Endometrium (tissue), 2 donors: ENCODE data around the gene PNPLA6.
"Not testable (repeated sequence)": the region's sequence is repeated elsewhere in the genome, so short reads cannot be mapped to it uniquely, and the experiment has no call there.

Experiments used
- FAIRE-seq: peaks from 2 replicates; lab custom pipeline; 2012; peaks lifted over from hg19 to GRCh38; lab: Jason Lieb, UNC
- donor health status: control.
- donor health status: control.

Gene PNPLA6

GRCh38 chr19:7556696-7557315, 21.3 kb downstream of the PNPLA6 start:
- FAIRE-seq: no peak

GRCh38 chr19:7558667-7559066, 23.1 kb downstream of the PNPLA6 start:
- no peak for FAIRE-seq

GRCh38 chr19:7559102-7559501, 23.6 kb downstream of the PNPLA6 start:
- FAIRE-seq: no peak

GRCh38 chr19:7560255-7560654, 24.7 kb downstream of the PNPLA6 start:
- FAIRE-seq: no peak

- FAIRE-seq: no peak
These were observed 25.8 kb downstream of the PNPLA6 start for GRCh38 chr19:7561325-7561724.

- no peak for FAIRE-seq
These were observed 27.3 kb downstream of the PNPLA6 start for GRCh38 chr19:7562646-7563393.

GRCh38 chr19:7564866-7565265, 29.3 kb downstream of the PNPLA6 start:
- FAIRE-seq: no peak

- FAIRE-seq: no peak
These were observed 29.8 kb downstream of the PNPLA6 start for GRCh38 chr19:7565332-7565731.

- no peak for FAIRE-seq
These were observed 35.2 kb downstream of the PNPLA6 start for GRCh38 chr19:7570761-7571160.

- FAIRE-seq: no peak
These were observed 40.0 kb downstream of the PNPLA6 start for GRCh38 chr19:7575434-7576040.

GRCh38 chr19:7577422-7577821, 41.9 kb downstream of the PNPLA6 start:
- FAIRE-seq: not testable (repeated sequence)

GRCh38 chr19:7578127-7578526, 42.6 kb downstream of the PNPLA6 start:
- FAIRE-seq: no peak

GRCh38 chr19:7579182-7579581, 43.7 kb downstream of the PNPLA6 start:
- FAIRE-seq: no peak

- FAIRE-seq: no peak
These were observed 46.9 kb downstream of the PNPLA6 start for GRCh38 chr19:7582446-7582845.

- FAIRE-seq: no peak
These were observed 54.3 kb downstream of the PNPLA6 start for GRCh38 chr19:7589822-7590221.

- FAIRE-seq: no peak
These were observed 54.7 kb downstream of the PNPLA6 start for GRCh38 chr19:7590256-7590655.

- no peak for FAIRE-seq
These were observed 60.1 kb downstream of the PNPLA6 start, which contains the start of gene CAMSAP3 for GRCh38 chr19:7595466-7596133. Gene CAMSAP3, plus strand, starts transcription at chr19:7595863. Its CDS starts 140 bp downstream, at chr19:7596003.

GRCh38 chr19:7596211-7596937, 60.9 kb downstream of the PNPLA6 start:
- FAIRE-seq: no peak

- FAIRE-seq: no peak
These were observed 62.2 kb downstream of the PNPLA6 start for GRCh38 chr19:7597689-7598088.

GRCh38 chr19:7598180-7598579, 62.7 kb downstream of the PNPLA6 start:
- FAIRE-seq: no peak

GRCh38 chr19:7600721-7601120, 65.2 kb downstream of the PNPLA6 start:
- no peak for FAIRE-seq
